Endodermal cell (in vitro differentiated cells): ENCODE measurements around the gene SLC26A6. TPM values are rescaled to one million over a fixed set of nuclear protein-coding genes. Genes with fewer than 3 reads are reported as not detected.

Experiments used
- DNase-seq: peaks from one replicate; pipeline ENCODE4 v3.0.0-alpha.2; 2017
- H3K27ac ChIP-seq: 2 replicates; pipeline ENCODE4 v1.5.1; 2013; ENCODE audit warnings: mild to moderate bottlenecking, low read depth, low read length, moderate library complexity
- H3K27me3 ChIP-seq: 2 replicates; pipeline ENCODE4 v1.6.1; 2013; ENCODE audit warnings: mild to moderate bottlenecking, low read length, moderate library complexity; ENCODE audit not compliant: insufficient read depth, control insufficient read depth, poor library complexity, severe bottlenecking
- H3K36me3 ChIP-seq: 2 replicates; pipeline ENCODE4 v1.7.0; 2013; ENCODE audit warnings: mild to moderate bottlenecking, low read length, moderate library complexity; ENCODE audit not compliant: control insufficient read depth, insufficient read depth
- H3K4me1 ChIP-seq: one replicate; pipeline ENCODE4 v1.7.0; 2013; ENCODE audit warnings: low read length; ENCODE audit not compliant: control insufficient read depth, insufficient read depth
- H3K4me3 ChIP-seq: 2 replicates; pipeline ENCODE4 v1.5.1; 2013; ENCODE audit warnings: mild to moderate bottlenecking, low read length, moderate library complexity
- H3K9ac ChIP-seq: 2 replicates; pipeline ENCODE4 v1.6.1; 2013; ENCODE audit warnings: mild to moderate bottlenecking, low read length, moderate library complexity; ENCODE audit not compliant: poor library complexity, severe bottlenecking; ENCODE audit errors: extremely low read depth
- H3K9me3 ChIP-seq: 2 replicates; pipeline ENCODE4 v1.6.1; 2013; ENCODE audit warnings: mild to moderate bottlenecking, low read length, moderate library complexity; ENCODE audit not compliant: control insufficient read depth
- H3K27ac Mint-ChIP-seq: 2 replicates; pipeline ENCODE4 v1.8.0; 2020; ENCODE audit warnings: mixed read lengths
- H3K27me3 Mint-ChIP-seq: 2 replicates; pipeline ENCODE4 v1.8.0; 2021; ENCODE audit warnings: mild to moderate bottlenecking, mixed read lengths; ENCODE audit not compliant: insufficient read depth
- H3K36me3 Mint-ChIP-seq: 2 replicates; pipeline ENCODE4 v1.8.0; 2020; ENCODE audit warnings: low read depth, mixed read lengths
- H3K4me1 Mint-ChIP-seq: 2 replicates; pipeline ENCODE4 v1.8.0; 2020; ENCODE audit warnings: mixed read lengths
- H3K4me3 Mint-ChIP-seq: 2 replicates; pipeline ENCODE4 v1.8.0; 2020; ENCODE audit warnings: mild to moderate bottlenecking, moderate library complexity, mixed read lengths
- H3K9me3 Mint-ChIP-seq: 2 replicates; pipeline ENCODE4 v1.8.0; 2020; ENCODE audit warnings: mild to moderate bottlenecking, mixed read lengths
- WGBS, 2 experiments: methylation state at CpG; one replicate each; pipeline versions ENCODE4 v1.1.5 to v1.1.7; 2013; ENCODE audit warnings: missing lambda C conversion rate in 2 of 2, mixed read lengths in 1 of 2; ENCODE audit not compliant: insufficient coverage in 1 of 2, insufficient read length in 1 of 2; 5-methylcytosine and 5-hydroxymethylcytosine counted together
- total RNA-seq, 2 donors: library from RNA; stranded (reverse); fragmentation: NEBNext Ultra II Directional in 1 of 2; extraction: Animal tissue kit (Norgen Biotek cat#: 25700) in 1 of 2; gene quantifications; 2 replicates in 1 of 2; 3 replicates in 1 of 2; pipeline ENCODE4 v1.2.1, GENCODE V29; 2021
- TF ChIP-seq, protein P1 (sequence below): fragments of 200-600 bp; sonication (generic); conservative IDR thresholded peaks from 2 replicates; pipeline ENCODE4 v1.5.0; 2021; ENCODE audit warnings: antibody characterized with exemption, mild to moderate bottlenecking

SLC26A6 gene
- total RNA-seq, 2 donors from 2014 or later = 65.1 to 75.6 TPM

DNA sequence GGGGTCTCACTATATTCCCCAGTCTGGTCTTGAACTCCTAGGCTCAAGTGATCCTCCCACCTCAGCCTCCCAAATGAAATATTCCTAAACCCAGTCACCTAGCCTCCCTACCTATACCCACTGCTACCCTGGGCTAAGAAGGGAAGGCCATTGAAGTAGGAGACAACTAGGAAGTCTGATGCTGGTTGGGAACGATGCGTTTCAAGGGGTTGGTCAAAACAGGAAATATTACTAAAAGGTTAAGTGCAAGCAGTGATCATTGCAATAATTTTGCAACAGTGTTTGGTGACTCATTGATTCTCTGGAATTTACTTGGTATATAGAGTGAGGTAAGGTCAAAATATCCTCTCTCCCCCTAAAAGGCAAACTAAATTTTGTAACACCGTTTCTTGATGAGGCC lies 21.2 kb downstream of the SLC26A6 start:
- Histone ChIP-seq H3K27me3 (no peaks in the 10 kb centered on the region), H3K9ac (no peak overlapping the region), H3K4me3 (no peak overlapping the region), H3K27ac (no peak overlapping the region), H3K36me3 (no peaks in the 10 kb centered on the region), H3K9me3 (peaks cover 28% of the 10 kb centered on the region), H3K4me1 (no peaks in the 10 kb centered on the region)
- Mint-ChIP-seq H3K27ac (no peak overlapping the region), H3K4me1 (no peaks in the 10 kb centered on the region), H3K4me3 (no peak overlapping the region), H3K27me3 (no peaks in the 10 kb centered on the region), H3K9me3 (peaks cover 22% of the 10 kb centered on the region), H3K36me3 (peaks cover 11% of the 10 kb centered on the region)
- WGBS, 2 experiments = 96 to 100% methylated on average over 1 to 3 of the region's 3 CpGs
- TF ChIP-seq, protein P1, sequence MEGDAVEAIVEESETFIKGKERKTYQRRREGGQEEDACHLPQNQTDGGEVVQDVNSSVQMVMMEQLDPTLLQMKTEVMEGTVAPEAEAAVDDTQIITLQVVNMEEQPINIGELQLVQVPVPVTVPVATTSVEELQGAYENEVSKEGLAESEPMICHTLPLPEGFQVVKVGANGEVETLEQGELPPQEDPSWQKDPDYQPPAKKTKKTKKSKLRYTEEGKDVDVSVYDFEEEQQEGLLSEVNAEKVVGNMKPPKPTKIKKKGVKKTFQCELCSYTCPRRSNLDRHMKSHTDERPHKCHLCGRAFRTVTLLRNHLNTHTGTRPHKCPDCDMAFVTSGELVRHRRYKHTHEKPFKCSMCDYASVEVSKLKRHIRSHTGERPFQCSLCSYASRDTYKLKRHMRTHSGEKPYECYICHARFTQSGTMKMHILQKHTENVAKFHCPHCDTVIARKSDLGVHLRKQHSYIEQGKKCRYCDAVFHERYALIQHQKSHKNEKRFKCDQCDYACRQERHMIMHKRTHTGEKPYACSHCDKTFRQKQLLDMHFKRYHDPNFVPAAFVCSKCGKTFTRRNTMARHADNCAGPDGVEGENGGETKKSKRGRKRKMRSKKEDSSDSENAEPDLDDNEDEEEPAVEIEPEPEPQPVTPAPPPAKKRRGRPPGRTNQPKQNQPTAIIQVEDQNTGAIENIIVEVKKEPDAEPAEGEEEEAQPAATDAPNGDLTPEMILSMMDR = no peak
- DNase-seq = no peak

DNA sequence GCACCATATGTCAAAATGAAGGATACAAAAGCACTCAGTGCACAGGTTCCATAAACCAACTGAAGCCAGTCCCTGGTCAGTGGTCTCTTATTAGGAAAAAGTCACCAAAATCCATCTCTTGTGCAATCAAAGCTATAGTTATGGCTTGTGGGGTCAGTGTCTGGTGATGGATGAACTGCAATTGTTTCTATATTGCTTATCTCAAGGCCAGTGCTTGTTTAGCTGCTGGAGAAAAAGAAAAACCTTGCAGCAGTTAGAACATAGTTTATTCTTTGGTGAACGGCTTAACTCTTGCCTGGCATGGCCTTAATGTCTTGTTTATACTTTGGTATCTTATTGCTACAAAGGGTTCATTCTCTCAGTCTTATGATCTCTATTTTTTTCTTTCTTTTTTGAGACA lies 23.0 kb downstream of the SLC26A6 start:
- no peak overlapping the region for H3K4me3 ChIP-seq
- TF ChIP-seq, protein P1 = no peak
- H3K9ac ChIP-seq = no peak overlapping the region
- peaks cover 9% of the 10 kb centered on the region for H3K36me3 ChIP-seq
- no peaks in the 10 kb centered on the region for H3K4me1 ChIP-seq
- WGBS, 2 experiments = 92% methylated on average over 1 of the region's 1 CpG; no CpG with 5 or more reads in 1 of the 2 experiments
- Mint-ChIP-seq H3K9me3 (peaks cover 12% of the 10 kb centered on the region), H3K27ac (no peak overlapping the region), H3K4me3 (no peak overlapping the region), H3K36me3 (peaks cover 19% of the 10 kb centered on the region), H3K4me1 (peaks cover 10% of the 10 kb centered on the region), H3K27me3 (no peaks in the 10 kb centered on the region)
- H3K27ac ChIP-seq = no peak overlapping the region
- no peaks in the 10 kb centered on the region for H3K27me3 ChIP-seq
- H3K9me3 ChIP-seq = peaks cover 11% of the 10 kb centered on the region
- DNase-seq = no peak

DNA sequence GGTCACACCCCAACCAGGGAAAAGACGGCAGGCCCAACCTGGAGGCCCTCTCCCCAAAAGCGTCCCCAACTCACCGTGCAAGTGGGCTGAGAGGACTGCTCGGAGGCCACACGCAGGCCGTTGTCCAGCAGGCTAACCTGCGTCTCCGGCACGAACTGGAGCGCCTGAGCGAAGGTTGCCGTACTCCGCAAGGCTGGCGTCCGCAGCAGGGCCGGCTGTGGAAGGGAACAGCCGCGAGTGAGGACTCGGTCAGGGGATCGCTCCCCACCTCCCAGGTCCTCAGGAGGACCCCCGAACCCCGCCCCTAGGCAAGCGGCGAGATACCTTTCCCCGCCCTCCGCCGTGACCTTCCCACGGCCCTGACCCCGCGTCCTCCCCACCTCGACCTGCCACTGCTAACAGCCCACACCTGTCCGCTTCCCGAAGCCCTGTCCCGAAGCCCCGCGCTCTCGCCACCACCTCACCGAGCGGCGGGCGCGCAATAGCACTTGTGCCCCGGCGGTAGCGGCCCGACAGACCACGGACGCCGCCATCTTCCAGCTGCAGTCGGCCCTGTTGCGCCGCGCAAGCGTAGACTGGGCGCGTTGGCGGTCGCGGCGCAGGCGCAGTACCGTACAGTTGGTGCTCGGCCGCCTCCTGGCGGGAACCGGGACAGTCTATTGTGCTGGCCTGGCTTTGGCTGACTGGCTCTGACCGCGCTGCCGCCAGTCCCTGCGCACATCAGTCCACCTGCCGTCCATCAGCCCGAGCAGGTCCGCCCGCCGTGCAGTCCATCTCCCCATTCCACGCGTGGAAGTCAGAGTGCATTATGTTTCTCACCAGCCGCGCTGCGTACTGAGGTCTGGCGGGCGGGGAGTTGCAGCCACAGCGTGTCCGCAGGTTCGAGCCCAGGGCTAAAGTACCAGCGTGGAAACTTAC lies 25.9 kb downstream of the SLC26A6 start, which contains the start of gene UQCRC1:
Gene UQCRC1 (minus strand): TSS at position 559 of the 918 bp plus-strand sequence. CDS start 26 bp downstream, at position 533.
- peaks cover 10% of the 10 kb centered on the region for H3K4me1 Mint-ChIP-seq
- no peaks in the 10 kb centered on the region for H3K9me3 Mint-ChIP-seq
- peak; percentile 97 for DNase-seq
- H3K4me1 ChIP-seq = no peaks in the 10 kb centered on the region
- peak within 1 kb of the TSS; percentile 40 for H3K27ac ChIP-seq
- H3K27ac Mint-ChIP-seq = peak within 1 kb of the TSS; percentile 95
- WGBS, 2 experiments = 1% methylated on average over 37 to 86 of the region's 86 CpGs
- H3K4me3 Mint-ChIP-seq = peak within 1 kb of the TSS; percentile 96
- H3K27me3 Mint-ChIP-seq = no peaks in the 10 kb centered on the region
- TF ChIP-seq, protein P1 = peak; percentile 77
- no peaks in the 10 kb centered on the region for H3K9me3 ChIP-seq
- peaks cover 35% of the 10 kb centered on the region for H3K36me3 ChIP-seq
- H3K36me3 Mint-ChIP-seq = peaks cover 39% of the 10 kb centered on the region
- H3K27me3 ChIP-seq = no peaks in the 10 kb centered on the region
- peak within 1 kb of the TSS; percentile 92 for H3K4me3 ChIP-seq
- H3K9ac ChIP-seq = peak within 1 kb of the TSS; percentile 84
